Erythroblast (primary cell): ENCODE data around the gene RNF125.

ENCODE experiments used
- DNase-seq, 2 experiments: peaks; one replicate each; lab custom pipeline; 2025; lab: John Stamatoyannopoulos, UW
- GATA1 ChIP-seq: IDR thresholded peaks from 2 replicates; pipeline ENCODE4 v1.6.1; 2011; ENCODE audit warnings: low read depth, mild to moderate bottlenecking, control low read depth, low read length, moderate library complexity
- POLR2A ChIP-seq: IDR thresholded peaks from 2 replicates; pipeline ENCODE4 v1.6.1; 2011; ENCODE audit warnings: mild to moderate bottlenecking, low read length

Gene RNF125

DNA sequence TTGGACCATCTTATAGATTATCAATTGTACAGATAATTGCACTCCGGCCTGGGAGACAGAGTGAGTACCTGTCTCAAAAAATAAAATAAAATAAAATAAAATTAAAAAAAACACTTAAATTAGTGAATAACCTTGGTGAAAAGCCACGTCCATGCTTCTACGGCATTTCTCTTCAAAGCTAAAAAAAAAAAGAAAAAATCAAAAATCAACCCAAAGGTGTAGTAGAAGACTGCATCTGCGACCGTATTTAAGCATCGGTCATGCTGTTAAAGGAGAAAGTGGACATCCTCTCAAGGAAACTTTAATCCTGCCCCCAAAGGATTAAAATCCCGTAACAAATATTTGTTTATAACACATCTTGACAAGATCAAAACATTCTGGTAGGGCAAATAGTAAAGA lies 72.7 kb downstream of the RNF125 start:
- TF ChIP-seq POLR2A, result no peak
- TF ChIP-seq GATA1, result no peak
- DNase-seq, result no peak

DNA sequence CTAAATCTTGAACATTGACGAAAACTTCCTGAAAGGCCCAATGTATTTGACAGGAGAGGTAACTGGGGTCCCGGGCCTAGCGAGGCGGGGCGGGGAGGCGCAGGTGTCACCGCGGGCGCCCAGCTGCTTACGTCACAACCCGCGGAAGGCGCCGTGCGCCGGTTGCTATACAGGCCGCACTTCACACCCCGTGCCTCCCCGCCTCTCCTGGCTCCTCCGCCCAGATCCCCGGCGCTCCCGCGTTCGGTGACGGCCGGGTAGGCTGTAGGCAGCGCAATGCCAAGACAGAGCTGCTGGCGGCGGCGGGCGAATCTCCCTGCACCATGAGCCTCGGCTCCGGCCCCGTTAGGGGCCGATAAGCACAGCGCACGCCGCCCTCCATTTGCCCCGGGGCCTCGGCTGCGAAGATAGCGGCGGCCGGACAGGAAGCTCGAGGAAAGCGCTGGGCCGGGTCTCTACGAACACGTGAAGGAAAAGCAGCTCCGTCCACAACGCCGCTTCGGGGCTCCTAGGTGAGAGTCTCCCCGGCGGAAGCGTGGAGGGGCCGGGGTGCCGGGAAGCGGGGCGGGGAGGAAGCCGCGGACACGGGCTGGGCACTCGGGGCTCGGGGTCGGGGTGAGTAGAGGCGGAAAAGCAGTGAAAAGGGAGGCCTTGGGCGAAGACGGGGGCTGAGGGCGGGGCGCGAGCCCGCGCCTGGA lies 73.2 kb downstream of the RNF125 start, which contains the start of gene RNF138:
Gene RNF138, plus strand, starts transcription at position 151 of the 698 bp plus-strand sequence. CDS start 903 bp downstream, outside the sequence.
- TF ChIP-seq GATA1 (no peak), POLR2A (peak; percentile 82)
- peak; percentile 97 for DNase-seq

DNA sequence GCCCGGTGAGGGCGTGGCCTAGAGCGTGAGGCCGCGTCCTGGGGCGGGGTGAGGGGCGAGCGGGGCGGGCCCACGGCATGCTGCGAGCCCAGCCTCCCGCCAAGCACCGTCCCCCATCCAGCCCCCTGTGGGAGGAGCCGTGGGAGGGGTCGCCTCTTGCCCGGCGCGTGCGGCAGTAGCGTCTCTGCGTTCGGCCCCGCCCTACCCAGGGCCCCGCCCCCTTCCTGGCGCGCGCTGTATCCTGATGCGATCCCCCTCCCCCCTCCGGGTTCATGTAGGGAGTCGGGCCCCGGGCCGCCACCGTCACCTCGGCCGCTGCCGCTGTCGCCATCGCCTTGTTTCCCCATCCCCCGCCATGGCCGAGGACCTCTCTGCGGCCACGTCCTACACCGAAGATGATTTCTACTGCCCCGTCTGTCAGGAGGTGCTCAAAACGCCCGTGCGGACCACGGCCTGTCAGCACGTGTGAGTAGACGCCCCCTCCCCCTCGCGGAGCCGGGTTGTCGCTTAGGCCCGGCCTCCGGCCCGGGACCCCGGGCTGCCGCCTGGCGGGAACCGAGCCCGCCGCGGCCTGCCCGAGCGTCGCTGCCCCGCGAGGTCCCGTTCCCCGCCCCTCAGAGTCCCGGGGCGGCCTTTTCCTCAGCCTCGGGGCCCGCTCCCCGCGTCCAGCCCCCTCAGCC lies 73.9 kb downstream of the RNF125 start:
- TF ChIP-seq GATA1 (no peak), POLR2A (peak; percentile 6)
- DNase-seq, result peak; percentile 99 to 100

DNA sequence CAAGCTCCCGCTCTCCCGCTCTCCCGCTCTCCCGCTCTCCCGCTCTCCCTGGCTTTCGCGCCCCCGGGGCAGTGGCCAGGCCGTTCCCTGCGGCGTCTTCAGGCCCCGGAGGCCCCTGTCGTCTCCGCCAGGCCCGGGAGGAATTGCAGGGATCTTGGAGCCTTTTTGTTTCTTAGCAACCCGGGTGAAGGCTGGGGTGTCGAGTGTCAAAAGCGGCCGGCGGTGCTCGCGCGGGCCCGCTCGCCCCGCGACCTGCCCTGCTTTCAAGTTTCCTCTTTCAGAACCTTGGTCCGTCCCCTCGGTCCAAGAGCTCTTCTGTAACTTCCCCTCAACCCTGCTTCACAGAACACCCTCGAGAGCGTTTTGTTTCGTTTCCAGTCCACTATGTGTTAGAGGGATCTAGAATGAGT lies 74.5 kb downstream of the RNF125 start:
- TF ChIP-seq POLR2A, result no peak
- no peak for TF ChIP-seq GATA1
- DNase-seq, result peak; percentile 76 to 82

DNA sequence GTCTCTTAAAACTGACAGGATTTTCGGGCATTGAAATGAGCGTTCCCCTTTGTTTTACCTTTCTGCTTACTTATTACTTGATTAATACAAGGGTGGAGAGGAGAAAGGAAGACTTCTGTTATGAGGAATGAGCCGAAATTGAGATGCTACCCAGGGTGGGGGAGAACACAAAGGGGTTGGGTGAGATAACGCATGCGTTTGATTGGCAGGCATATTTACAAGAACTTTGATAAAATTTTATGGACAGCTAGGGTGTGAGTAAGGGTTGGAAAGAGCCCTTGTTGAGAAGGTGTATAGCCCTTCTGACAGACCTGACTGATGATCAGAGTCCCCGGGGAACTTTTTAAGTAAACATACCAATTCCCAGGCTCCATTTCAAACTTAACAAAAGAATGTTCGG lies 74.9 kb downstream of the RNF125 start:
- TF ChIP-seq POLR2A, result no peak
- no peak for TF ChIP-seq GATA1
- peak; percentile 82 to 83 for DNase-seq

DNA sequence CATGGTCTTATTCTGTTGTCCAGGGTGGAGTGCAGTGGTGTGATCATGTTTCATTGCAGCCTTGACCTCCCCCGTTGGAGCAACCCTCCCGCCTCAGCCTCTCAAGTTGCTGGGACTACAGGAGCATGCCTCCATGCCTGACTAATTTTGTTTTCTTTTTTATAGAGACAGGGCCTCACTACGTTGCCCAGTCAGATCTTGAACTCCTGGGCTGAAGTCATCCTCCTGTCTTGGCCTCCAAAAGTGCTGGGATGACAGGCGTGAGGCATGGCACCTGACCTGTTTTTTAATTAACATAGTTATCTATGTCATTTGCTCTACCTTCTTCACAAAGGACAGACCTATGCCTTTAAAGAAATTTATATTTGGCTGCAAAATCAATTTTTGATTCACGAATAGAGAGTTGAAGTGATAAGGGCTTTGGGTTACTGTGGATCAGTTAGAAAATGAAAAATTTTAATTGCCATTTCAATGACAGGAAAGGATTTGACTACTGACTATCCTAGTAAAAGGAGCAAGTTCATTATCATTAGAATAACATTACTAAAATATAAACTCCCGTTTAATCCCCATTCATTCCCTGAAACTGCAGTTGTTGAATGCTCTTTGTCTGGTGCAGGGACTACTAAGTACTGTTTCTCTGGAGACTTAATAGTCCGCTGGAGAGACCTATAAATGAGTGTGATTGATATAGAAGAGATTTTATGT lies 76.7 kb downstream of the RNF125 start:
- TF ChIP-seq GATA1 (no peak), POLR2A (no peak)
- DNase-seq, result no peak

DNA sequence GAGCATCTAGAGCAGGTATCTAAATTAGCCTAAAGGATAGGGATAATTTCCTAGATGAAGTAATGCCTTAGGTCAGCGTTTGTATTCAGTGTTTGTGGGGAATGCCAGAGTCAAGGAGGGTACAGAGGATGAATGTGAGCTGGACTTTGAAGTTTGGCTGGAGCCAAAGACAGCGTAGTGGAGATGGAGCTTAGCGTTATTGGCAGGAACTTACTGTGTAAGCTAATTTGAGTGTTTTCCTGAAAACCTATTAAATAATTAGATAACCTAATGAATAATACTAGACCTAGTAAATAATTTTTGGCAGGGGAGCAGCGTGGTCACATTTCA lies 77.2 kb downstream of the RNF125 start:
- TF ChIP-seq GATA1 (no peak), POLR2A (no peak)
- DNase-seq, result no peak

DNA sequence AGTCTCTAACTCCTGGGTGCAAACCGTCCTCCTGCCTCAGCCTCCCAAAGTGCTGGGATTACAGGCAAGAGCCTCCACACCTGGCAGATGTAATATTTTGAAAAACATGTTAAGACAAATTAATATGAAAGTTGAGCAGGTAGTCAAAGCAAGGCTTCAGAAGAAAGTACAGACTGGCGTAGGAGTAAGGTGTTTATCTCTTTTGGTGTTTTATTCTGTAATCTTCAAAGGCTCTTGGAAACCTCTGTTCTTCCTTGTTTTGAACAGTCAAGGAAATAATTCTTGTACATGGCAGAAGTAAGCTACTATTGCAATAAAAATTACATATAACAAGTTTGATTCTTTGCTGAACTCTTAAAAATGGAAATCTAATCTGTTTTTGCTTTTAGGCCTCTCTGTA lies 78.3 kb downstream of the RNF125 start:
- DNase-seq, result no peak
- TF ChIP-seq GATA1 (no peak), POLR2A (no peak)

DNA sequence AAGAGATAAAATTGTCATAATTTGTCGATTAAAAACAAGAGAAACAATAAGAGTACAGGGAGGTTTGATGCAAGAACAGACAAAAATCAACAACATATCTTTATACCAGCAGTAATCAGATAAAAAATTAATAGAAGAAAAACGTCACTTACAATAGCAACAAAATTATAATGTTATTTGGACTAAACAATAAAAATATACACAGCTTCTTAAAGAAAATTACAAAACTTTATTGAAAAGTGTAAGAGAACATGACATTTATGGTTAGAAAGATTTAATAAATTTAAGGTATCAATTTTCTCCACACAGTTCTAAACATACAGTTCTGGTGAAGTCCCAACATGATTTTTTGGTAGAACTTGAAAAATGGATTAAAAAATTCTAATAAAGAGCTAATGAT lies 85.9 kb downstream of the RNF125 start:
- DNase-seq, result no peak
- TF ChIP-seq POLR2A, result no peak
- no peak for TF ChIP-seq GATA1

DNA sequence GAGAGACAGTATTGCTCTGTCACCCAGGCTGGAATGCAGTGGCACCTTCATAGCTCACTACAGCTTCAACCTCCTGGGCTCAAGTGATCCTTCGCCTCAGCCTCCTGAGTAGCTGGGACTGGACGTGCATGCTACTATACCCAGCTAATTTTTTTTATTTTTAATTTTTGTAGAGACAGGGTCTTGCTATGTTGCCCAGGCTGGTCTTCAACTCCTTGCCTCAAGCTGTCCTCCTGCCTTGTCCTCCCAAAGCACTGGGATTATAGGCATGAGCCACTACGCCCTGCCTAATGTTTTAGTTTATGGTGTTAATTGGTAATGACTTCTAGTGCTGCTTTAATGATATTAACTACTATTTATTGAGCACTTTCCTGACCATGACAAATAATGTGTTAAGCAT lies 91.4 kb downstream of the RNF125 start:
- DNase-seq, result no peak

DNA sequence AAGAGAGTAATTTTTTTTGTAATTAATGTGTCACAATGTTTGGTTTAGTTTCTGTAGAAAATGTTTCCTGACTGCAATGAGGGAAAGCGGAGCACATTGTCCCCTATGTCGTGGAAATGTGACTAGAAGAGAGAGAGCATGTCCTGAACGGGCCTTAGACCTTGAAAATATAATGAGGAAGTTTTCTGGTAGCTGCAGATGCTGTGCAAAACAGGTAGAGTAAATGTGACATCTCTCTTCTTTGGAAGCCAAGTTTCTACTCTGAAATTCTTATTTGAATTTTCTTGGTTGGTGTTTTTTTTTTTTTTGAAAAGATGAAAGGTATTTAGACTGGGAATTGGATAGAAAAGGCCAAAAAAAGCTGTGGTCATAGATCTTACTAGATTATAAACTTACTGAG lies 93.1 kb downstream of the RNF125 start:
- DNase-seq, result no peak
- no peak for TF ChIP-seq POLR2A

More for the DNA sequence above, 91.4 kb downstream of the RNF125 start:
- TF ChIP-seq POLR2A (no peak), GATA1 (no peak)

DNA sequence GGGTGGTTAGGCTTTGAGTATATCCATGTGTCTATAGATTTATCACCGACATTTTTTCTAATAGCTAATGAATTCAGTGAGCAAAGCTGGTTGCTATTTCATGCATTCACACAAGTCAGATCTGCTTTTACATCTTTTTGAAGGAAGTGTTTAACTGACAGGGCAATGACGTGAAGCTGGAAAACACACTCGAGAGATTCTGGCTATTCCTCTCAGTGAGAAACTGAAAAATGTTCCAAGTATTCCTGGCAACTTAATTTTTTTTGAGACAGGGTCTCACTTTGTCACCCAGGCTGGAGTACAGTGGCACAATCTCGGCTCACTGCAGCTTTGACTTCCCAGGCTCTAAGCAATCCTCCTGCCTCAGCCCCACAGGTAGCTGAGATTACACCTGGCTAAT lies 94.2 kb downstream of the RNF125 start:
- TF ChIP-seq POLR2A (no peak), GATA1 (no peak)
- DNase-seq, result no peak

DNA sequence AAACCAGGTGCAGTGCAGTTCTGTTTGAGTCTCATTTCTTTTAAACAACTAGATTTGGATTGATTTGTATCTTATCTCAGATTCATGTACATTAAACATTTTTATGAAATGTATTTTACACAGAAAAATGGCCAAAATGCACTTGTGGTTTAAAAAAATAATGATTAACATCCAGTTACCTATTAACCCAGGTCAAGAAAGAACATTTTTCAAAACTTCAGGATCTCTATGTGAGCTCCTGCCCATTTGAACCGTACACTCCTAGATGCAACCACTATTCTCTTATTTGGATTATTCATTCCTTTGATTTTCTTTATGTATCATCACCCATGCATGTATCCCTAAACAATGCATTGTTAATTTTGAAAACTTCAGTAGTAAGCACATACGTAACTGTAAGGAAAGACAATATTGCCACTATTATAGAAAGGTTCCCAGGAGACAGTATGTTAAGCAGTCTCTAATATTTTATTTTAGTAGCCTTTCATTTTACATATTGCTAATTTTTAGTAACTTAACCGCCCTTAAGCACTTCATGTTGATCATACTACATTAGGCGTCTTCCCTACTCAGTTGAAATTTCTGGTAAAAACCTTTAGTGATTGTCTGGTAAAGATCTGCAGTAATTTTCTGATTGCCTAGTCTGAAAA lies 95.8 kb downstream of the RNF125 start:
- no peak for DNase-seq
- TF ChIP-seq GATA1 (no peak), POLR2A (no peak)

DNA sequence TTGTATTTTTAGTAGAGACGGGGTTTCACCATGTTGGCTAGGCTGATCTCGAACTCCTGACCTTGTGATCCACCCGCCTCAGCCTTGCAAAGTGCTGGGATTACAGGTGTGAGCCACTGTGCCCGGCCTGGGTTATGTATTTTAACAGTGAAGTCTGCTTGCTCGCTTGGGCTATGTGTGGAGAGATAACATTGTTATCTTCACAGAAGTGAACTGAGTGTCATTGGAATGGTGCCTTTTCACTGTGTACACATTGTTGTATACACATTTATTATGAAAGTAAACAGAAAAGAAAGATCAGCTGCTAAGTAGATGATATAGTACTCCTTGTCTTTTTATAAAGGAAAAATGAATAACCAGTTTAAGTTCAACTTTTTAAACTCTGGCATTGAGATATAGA lies 103.4 kb downstream of the RNF125 start:
- no peak for TF ChIP-seq GATA1
- no peak for TF ChIP-seq POLR2A
- DNase-seq, result peak in 1 of 2 experiments; percentile 42
